HG02759 (cell line): ENCODE data around the gene VSTM4.

Experiments used
- ATAC-seq: cut with Tn5 transposase; IDR thresholded peaks from one replicate; pipeline ENCODE4 v1.9.1; 2021; ENCODE audit warnings: mild to moderate bottlenecking, moderate library complexity; ENCODE audit not compliant: unreplicated experiment

The VSTM4 gene

DNA sequence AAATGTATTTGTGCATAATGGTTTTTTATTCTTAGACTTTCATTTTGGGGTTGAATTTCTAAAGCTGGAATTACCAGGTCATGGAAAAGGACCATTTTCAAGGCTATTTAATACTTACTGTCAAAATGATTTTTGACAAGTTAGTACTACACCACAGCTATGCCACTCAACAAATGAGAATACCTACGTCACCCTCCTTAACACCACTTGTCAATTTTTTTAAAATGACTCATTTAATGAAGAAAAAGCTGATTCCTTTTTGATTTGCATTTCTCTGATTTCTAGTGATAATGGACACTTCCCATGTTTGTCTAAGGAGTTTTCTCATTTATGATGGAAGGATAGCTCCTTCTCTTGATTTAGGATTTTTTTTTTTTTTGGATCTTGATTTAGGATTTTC is 63.3 kb downstream of the VSTM4 start:
- ATAC-seq = no peak

DNA sequence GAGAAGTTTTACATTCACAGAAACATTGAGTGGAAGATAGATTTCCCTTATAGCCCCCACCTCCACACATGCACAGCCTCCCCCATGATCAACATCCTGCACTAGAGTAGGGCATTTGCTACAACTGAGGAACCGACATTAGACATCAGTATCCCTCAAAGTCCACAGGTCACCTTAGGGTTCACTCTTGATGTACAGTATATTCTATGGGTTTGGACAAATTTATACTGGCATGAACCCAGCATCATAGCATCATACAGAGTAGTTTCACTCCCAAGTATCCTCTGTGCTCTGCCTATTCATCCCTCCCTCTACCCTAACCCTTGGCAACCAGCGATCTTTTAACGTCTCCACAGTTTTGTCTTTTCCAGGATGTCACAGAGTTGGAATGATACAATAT is 64.4 kb downstream of the VSTM4 start:
- ATAC-seq = no peak

DNA sequence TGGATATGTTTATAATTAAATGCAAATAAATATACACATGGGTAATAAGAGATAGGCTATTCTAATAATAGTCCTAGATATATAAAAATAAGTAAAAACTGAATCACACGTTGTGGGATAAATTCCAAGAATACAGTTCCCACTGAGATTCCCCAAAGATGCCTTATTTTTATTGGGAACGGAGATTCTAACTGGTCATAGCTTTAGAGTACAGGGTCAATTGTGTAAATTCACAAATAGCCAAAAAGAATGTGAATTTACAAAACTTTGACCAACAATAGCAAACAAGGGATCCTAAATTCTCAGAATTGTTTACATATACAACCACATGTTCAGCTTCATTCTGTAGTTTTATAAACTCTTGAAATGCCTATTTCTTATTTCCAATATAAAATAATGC is 65.0 kb downstream of the VSTM4 start:
- ATAC-seq = no peak

DNA sequence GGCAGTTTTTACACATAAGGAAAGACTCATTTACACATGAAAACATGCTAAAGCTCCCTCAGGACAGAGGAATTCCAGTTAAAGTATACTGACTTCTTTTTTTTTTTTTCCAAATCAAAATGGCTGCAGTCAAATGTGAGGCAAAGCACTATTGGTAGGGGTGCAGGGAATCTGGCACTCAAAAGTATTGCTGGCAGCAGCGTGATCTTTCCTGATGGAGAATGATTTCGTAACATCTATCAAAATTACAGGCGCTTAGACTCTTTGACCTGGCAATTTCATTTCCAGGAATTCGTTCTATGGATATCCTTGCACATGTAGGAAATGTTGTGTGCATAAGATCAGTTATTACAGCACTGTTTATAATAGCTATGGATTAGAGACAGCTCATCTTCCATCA is 65.7 kb downstream of the VSTM4 start:
- ATAC-seq = no peak

DNA sequence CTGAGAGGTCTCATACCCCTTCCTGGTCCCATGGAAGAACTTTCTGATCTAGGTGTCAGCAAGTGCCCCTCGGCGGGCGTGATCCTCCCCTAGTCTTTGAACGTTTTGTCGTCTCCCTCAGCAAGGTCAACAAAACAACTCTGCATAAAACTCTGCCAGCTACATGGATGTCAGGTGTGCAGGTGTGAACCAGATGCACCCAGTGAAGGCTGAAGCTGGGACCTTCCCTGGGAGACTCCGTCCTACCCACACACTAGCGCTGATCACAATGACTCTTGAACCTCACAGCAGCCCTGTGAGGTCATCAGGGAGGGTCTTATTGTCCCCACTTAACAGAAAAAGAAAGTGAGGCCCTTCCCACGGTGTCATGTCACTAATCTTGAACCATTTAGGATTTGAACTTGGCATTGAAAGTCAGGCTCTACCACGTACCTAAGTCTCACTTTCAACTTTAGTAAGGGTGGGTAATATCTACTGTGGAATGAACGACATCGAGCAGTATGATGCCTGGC is 68.1 kb downstream of the VSTM4 start:
- no peak for ATAC-seq

DNA sequence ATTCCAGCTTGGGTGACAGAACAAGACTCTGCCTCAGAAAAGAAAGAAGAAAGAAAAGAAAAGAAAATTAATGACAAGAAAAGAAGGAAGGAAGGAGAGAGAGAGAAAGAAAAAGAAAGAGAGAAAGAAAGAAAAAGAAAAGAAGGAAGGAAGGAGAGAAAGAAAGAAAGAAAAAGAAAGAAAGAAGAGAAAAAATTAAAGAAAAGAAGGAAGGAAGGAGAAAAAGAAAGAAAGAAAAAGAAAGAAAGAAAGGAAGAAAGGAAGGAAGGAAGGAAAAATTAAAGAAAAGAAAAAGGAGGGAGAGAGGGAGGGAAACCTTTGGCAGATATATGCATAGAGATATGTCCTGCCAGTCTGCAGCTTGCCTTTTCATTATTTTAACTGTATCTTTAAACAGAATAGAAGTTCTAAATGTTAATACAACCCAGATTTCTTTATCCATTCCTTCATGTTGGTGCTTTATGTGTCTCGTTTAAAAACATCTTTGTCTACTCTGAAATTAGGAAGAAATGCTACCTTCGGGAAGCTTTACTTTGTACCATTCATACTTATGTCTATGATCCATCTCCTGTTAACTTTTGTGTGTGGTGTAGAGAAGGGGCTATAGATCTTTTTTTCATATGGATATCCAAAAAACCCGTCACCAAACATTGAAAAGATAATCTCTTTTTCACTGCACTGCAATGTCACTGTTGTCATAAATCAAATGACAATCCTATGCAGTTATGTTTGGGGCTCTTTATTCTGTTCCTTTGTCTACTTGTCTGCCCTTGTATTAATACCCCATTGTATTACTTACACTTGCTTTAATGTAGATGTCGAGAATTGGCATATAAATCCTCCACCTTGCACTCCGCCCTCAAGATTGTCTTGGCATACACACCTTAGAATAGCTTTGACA is 70.8 kb downstream of the VSTM4 start:
- ATAC-seq = no peak

DNA sequence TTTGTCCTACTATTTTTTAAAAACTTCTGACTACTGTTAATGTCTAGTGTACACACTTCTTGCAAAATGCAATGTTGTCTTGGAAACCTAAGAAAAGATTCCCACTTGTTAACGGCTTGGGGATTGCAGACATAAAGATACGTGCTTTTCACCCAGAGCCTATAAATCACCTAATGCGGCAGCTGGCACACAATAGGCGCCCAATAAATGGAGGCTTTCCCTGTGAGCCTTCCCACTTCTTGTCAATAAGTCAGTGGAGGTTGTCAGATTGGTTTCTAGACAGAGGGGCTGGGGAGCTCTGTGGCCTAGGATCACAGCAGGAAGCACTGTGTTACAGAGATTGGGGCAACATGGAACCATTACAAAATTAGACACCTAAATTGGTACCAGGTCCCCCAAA is 74.7 kb downstream of the VSTM4 start:
- ATAC-seq = no peak

DNA sequence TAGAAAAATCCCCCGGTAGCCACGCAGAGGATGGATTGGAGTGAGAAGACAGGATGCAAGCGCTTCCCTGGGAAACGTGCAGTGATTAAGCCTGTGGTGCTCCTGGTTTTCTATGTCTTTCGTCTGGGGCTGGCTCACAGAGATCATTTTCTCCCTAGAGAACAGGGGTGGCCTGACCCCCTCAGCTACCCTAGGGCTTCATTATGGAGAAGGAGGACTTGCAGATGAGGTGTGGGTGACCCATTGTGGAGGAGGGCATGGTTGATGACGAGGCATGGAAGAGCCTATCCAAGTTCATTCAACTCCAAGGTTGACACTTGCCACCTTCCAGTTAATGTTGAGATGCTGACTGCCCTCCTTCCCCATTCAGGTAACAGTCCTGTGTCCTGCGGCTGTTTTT is 75.9 kb downstream of the VSTM4 start:
- ATAC-seq = no peak

DNA sequence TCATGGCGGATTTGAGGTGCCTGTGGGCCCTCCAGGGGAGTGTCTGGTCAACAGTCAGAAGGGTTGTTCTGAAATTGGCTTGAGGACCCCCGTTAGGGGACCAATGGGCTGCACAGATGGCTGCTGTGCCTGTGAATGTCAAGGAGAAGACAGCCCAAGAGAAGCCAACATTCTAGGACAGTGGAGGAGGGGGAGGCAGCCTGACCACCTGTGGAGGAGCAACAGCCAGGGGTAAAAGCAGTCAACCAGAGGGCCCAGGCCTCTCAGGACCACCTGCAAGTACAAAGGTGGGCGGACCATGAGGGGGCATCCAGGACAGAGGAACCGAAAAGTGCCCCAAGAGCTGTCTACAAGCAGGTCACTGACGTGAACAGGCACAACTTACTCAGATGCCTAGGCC is 76.6 kb downstream of the VSTM4 start:
- no peak for ATAC-seq

DNA sequence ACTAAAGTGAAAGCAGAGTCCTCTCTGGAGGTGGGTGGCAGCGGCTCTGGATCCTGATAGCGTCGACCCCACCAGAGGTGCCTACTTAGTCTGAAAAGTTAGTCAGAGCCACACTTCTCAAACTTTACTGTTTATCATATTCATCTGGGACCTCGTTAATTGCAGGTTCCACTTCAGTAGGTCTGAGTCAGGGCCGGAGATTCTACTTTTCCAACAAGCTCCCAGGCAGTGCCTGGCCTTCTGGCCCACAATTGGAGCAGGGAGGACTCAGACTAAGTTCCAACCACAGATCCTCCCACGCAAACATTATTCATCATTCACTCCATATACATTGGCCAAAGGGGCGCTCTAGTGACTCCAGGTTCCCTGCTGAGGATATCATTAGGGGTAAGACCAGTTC is 78.1 kb downstream of the VSTM4 start:
- ATAC-seq = no peak

DNA sequence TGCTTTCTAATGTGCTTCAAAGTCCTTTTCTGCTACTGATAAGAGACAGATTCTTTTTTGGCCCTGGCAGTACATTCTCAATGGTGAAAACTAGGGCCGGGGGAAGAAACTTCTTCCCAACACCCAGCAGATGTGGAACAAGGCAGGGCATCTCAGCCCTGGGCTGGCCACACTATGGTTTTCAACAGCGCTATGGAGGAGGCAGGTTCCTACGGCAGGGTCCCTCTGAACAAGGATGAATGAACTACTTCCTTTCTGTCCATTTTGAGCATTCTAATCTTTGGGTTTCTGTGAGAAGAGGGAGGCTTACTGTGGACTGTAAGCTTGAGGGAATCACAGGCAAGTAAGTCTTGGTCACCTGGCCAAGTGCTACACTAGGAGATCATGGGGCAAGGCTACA is 78.7 kb downstream of the VSTM4 start:
- ATAC-seq = no peak

DNA sequence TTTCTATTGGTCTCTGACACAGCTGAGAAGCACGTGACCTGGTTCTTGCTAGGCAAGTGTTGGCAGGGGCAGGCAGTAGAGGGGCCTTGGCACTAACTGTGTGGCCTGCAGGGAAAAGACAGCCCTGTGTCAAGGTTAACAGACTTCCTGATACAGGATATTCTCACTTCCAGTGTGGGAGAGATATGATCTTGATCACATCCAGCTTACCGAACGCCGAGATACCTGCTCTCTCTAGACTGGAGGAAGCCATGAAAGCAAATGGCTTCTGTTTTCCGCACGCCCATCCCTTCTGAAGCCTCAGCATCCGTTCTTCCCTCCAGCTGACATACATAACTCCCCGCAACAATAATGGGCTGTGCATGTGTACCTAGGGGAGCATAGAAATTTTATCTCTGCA is 79.4 kb downstream of the VSTM4 start:
- ATAC-seq = no peak

DNA sequence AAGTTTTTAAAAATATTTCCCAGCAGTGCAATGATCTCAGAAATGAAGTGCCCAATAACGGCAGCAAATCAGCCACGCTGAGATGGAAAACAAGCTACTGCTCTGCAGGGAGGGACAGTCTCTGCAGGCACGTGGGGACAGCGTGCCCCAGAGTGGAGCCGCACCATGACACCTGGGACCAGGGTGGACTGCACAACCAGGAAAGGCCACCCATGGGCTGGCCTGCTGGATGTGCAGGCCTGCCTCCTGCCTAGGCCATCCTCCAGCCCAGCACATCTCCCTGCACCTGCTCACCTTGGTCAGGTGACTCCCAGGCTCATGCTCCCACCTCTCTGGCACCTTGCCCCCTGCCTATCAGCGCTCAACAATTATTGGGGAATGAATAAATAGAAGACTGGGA is 80.4 kb downstream of the VSTM4 start:
- no peak for ATAC-seq

DNA sequence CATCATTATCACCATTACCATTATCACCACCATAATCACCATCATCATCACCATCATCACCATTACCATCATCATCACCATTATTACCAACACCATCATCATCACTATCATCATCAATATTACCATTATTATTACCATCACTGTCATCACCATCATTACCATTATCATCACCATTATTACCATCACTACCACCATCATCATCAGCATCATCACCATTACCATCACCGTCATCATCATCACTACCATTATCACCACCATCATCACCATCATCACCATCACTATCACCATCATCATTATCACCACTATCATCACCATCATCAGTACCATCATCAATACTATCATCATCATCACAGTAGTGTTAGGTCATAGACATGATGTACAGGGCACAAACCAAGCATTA is 81.4 kb downstream of the VSTM4 start:
- no peak for ATAC-seq

DNA sequence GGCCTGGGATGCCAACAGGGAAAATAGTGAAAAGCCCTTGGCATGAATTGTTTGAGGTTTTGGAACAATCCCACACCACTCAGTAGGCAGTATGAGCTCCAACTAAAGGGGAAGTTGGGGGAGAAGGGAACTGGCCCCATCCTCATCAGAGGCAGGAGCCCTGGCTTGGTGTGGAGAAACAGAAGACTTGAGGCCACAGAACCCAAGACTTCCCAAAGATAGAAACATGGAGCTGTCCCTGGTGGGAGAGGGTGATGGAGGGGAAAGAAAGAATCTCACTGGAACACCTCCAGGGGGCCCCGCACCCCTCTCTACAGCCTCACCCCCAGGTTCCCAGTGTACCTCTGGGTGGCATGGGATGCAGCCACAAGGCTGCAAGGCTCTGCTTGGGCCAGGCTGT is 85.7 kb downstream of the VSTM4 start:
- ATAC-seq = no peak

DNA sequence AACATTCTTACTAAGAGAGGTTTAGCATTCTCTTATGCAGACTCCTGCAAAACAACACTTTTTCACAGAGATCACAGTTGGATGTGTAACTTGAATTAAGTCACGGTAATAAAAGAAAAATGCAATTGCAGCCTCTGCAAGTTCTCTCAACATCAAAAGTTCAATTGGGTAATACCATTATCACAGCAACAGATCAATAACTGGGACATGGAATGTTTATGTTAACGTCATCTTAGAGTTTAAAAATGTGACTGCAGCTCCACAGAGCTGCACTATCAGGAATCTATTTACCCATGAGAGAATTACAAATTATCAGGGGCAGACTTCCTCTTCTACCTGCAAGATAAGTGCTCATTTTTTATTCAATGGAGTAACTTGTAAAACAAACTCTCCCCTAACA is 86.7 kb downstream of the VSTM4 start:
- ATAC-seq = no peak

DNA sequence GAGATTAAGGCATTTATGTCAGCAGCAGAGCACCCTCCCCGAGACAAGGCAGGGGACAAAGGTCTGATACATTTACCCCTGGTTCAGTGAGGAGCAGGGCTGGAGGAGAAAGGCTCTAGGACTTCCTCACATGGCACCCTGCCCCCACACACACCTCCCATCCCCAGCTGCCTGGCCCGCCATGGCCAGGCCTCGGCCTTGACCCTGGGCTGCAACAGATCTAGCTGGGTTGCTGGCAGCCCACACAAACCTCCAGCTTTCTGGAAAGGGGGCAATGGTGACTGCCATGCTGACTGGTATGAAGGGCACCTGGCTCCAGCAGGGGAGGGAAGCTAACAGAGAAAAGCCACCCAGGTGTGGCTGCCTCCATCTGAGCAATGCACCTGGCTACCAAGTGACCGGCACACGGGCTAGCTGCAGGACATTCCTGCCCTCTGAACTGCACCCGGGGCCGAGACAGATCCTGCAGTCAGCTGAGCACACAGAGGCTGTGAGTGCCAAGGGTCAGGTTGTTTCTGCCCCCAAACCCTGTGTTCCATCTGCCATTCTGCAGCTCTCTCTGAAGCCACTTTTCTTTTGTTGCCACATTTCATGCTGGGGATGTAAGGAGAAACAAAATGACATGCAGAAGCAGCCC is 89.9 kb downstream of the VSTM4 start:
- ATAC-seq = no peak

DNA sequence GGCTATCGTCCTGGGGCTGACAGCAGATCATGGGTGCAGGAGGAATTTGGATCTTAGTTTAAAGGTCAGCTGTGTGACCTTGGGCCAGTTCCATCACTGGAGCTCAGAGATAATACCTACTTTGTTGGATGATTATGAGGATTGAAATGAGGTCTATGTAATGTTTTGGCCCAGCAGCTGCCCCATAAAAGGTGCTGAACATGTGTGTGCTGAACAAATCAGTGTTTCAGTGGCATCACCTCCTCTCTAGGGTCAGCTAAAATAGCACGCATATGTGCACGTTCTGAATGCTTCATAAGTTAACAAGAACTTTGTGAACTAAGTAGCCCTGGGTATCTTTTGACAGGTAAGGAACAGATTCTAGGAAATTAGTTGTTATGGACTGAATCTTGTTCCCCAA is 90.8 kb downstream of the VSTM4 start:
- no peak for ATAC-seq

DNA sequence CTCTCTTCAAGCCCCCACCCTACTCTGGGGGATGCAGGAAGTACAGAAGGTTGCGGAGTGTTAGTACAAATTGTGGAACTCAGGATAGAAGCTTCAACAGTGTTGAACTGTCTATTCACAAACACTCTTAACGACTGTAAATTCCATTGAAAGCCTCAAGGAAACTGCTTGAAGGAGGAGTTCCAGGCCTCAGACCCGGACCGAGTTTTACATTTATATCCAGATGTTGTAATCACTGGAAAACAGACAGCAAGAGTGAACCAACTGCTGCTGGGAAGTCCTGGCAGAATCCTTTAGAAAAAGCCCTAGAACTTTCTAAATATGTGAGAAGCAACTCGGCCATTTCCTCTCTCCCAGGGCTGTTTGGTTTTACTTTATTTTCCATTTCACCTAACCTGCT is 91.6 kb downstream of the VSTM4 start:
- no peak for ATAC-seq

DNA sequence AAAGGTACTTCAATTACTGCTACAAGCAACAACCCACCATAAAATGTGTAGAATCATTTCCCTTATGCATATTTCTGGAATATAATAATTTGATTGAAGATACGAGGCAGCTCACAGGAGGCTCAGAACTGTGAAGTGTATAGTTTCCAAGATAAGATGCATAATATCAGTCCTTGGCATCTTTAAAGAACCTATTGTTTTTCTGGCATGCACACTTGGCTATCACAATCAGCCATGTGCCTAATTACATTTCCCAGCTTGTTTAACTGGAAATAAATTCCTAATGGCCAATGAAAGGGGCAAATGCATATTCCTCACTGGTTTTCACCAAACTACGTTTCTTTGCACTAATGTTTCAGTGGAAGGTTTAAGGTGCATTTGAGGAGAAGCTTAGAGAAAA is 92.3 kb downstream of the VSTM4 start:
- no peak for ATAC-seq

DNA sequence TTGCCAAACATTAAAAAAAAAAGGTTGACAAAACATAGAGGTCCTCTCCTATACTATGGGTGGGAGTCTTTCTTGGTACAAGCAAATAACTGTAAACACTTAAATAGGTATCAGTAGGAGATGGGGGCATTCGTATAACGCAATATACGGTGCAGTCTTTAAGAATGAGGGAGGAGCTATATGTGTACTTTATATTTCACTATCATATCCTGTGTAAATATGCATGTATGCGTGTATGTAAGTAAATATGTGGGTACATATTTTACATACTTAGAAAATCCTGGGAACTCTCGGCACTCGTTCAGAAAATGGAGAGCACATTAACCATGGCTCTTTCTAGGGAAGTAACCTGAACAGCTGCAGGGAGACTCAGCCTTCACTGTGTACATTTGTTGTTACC is 93.6 kb downstream of the VSTM4 start:
- ATAC-seq = no peak

DNA sequence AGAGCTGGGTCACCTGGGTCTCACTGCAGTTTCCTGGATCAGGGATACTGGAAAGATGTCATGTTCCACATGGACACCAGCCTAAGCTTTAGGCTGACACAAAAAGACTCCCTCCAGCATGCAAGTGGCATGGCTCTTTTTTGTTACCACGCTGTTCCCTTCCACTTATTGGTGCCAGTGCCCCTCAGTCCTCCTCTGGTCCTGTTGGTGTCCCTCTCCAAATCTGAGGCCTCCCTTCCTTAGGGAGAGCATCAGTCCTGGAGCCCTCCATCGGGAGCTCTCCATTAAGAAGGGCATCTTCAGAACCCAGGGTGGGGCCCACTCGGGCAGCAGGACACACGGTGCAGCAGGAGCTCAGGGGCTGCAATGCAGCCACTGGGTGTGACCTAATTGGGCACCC is 99.6 kb downstream of the VSTM4 start:
- no peak for ATAC-seq
